Measurements from ENCODE around the gene KCNC1.

KCNC1 gene

GRCh38 chr11:17762309-17762974 lies 27.9 kb downstream of the KCNC1 start:
- DNase-seq, result no peak

DNA sequence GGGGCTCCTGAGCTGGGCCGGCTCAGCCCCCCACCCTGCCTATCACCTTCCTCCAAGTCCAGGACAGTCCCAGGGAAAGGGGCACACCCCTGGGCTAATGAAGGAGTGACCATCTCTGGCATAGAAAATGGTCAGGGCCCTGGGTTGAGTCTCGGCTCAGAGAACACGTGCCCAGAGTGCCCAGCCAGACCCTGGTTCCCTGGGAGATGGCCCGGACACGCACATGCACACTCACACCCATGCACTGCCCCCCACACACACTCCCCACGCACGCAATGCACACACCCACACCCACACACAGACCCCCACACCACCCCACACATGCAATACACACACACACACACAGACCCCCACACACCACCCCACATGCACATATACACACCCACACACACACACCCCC lies 28.7 kb downstream of the KCNC1 start:
- no peak for DNase-seq

DNA sequence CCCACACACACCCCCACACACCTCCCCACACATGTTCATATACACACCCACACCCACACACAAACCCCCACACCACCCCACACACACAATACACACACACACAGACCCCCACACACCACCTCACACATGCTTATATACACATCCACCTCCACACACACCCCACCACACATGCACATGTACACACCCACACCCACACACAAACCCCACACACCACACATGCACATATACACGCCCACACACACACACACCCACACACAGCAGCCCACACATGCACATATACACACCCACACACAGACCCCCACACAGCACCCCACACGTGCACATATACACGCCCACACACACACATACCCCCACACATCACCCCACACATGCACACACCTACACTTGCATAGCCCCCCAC lies 29.1 kb downstream of the KCNC1 start:
- no peak for DNase-seq

GRCh38 chr11:17764446-17765218 lies 30.1 kb downstream of the KCNC1 start:
- DNase-seq, result no peak

DNA sequence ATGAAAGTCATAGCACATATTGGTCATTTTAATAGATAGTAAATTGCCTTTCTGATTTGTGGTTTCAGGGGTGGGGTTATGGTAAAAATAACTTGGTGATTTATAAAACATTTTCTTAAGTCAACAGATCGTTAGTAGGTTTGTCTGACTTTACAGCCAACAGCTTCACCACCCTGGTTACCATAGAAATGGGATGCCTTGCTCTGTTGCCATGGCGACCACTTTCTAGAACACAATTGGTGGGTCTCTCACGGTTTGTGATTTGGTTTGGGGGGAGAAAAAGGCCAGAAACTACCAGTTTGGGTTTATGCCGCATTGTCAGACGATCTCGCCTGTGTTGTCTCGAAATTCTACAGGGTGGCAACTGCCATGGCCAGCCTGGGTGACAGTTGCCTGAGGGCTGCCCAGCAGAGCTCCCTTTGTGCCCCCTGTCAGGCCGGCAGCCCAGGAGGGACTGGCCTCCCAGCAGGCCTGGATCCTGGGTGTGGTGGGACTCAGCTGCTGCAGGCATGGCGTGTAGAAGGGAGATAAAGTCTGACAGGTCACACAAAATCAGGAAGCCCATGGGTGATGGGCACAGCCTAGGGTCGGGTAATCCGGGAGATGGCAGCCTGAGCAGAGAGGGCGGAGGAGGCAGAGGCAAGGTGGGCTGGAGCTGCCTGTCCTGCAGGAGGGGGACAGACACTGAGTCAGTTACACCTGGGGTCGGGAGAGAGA lies 30.9 kb downstream of the KCNC1 start:
- no peak for DNase-seq

DNA sequence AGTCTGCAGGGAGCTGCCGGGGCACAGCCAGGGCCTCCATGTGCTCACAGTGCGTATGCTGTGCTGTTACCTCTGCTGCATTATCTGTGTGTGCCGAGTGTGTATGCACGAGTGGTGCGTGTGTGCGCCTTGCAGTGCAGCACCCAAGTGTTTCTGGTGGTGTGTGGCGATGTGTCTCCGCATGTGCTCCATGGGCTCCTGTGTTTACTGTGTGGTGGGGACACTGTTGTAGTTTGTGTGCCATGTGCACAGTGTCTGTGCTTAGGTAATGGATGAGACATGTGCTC lies 31.4 kb downstream of the KCNC1 start:
- no peak for DNase-seq

GRCh38 chr11:17766590-17766989 lies 32.0 kb downstream of the KCNC1 start:
- no peak for DNase-seq

DNA sequence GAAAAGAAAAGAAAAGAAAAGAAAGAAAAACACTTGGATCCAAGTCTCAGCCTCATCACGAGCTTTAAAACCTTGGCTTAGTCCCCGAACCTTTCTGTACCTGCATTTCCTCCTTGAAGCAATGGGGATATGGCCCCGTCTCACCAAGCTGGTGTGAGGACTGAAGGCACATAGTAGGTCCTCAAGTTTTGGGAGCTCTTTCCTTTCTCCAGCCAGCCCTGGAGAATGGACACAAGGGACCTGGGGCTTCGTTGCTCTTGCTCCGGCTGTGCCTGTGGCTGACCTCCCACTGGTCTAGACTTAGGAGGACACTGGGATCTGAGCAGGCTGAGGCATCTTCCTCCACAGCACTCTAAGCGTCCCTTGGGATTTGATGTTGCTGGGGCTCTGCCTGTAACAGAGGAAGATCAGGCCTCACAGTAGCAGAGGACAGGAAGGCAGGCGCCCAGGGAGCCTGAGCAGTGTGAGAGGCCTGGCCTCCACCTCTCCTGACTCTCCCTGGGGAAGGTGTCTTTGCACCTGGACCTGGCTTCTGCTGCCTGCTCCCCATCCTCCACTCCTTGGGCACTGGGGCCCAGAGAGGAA lies 32.8 kb downstream of the KCNC1 start:
- no peak for DNase-seq

DNA sequence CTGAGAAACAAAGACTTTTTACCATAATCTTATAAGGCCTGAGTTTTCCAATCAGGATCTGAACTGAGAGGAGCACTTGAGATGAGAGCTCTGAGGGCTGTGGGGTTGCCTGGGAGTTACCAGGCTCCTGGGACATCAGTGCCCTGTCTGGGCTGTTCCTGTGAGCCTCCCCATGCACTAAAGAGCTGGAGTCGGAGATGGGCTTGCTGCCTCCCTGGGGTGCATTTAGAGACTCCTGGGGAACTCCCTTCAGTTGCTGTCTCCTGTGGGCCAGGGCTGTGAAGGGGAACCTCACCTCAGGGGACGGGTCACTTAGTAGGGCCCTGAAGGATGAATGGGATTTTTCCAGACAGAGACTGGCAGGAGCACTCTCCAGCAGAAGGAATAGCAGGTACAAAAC lies 33.3 kb downstream of the KCNC1 start:
- DNase-seq, result no peak

DNA sequence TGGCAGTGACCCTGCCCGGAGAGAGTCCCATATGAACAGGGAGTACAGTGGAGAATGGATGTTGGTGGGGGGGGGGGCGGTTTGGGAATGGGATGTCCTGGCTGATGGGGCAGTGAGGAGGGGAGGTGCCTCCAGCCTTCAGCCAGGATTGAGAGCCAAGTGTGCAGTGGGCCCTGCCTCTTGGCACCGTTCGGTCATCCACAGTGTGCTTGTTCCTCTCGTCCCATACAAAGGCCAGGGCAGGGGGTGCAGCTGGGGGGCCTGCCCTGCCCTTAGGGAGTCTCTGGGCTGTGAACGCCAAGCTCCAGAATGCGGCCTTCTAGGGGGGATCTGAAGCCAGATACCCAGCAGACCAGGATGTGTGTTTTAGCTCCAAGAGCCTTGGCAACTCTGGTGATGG lies 34.0 kb downstream of the KCNC1 start:
- DNase-seq, result no peak

DNA sequence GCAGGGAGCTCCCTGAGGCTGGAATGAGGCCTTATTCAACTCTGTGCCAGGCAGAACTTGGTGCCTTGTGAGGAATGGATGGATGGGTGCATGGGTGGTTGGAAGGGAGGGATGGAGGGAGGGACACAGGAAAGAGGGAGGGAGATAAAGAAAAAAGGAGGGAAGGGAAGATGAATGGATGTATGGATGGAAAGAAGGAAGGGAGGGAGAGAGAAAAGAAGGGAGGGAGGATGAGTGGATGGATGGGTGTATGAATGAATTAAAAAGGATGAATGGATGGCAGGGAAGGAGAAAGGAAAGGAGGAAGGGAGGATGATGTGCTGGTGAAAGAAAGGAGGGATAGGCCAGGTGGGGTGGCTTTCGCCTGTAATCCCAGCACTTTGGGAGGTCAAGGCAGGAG lies 34.6 kb downstream of the KCNC1 start:
- no peak for DNase-seq

DNA sequence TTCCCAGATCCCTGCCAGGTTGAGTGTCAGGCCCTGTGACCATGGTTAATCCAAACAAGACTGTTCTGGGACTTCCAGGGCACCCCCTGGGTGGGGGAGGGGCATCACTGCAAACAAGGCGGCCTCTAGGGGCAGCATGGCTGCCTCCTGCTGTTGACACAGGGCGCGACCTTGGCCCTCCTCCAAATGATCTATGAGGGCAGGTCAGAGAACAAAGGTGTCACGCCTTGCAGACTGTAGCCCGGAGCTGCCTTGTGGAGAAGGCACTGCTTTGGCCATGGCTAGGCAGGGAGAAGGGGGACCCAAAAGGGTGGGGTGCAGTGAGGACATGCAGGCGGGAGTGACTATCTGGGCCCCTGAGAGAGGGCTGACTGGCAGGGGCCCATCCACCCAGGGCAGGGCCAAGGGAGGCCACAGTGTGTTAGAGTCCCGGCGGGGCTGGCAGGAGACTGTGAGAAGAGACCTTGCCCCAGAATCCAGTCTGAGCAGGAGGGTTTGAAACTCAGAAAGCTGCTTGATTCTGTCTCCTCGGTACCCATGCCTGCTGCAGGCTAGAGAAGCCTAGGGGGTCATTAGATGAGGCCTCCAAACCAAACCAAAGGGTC lies 35.6 kb downstream of the KCNC1 start:
- no peak for DNase-seq

GRCh38 chr11:17770917-17771316 lies 36.3 kb downstream of the KCNC1 start:
- DNase-seq, result no peak

- no peak for DNase-seq
Measured at GRCh38 chr11:17771415-17771814, 36.8 kb downstream of the KCNC1 start.

GRCh38 chr11:17771841-17772401 lies 37.3 kb downstream of the KCNC1 start:
- DNase-seq, result no peak

- DNase-seq, result no peak
Measured at GRCh38 chr11:17772704-17773600, 38.4 kb downstream of the KCNC1 start.

- no peak for DNase-seq
Measured at GRCh38 chr11:17773674-17774073, 39.1 kb downstream of the KCNC1 start.

DNA sequence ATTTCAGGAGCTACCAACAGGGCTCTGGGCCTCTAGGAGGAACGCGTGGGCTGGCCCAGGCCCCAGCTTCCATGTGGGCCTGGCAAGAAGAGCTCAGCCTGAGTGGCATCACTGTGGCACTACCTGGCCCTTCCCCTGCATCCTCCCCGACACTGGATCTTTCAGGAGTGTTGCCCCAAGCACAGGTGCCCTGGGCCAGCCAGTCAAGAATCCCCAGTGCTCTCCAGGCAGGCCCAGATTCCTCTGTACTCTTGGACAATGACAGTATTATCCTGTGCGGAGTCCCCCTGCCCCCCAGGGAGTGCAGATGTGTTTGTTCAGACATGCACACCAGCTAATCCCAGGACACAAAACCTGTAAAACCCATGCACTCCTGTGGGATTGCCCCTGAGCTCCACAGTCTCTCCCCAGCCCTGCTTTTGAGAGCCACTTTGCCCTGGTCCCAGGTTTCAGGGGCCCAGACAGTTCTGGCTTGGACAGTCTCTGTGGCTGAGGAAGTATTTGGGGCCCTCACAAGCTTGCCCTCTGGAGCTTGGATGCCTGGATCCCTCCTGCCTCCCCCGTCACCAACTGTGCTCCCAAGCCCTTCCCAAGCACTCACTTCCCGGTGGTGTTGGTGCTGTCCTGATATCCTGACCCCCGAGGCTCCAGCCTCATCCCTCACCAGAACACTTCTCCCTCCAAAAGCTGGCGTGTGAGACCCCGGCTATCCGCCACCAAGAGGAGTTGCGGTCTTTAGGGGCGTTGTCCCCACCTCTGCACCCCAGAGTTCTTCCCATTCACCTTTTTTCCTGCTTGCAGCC lies 39.9 kb downstream of the KCNC1 start:
- DNase-seq, result no peak

- DNase-seq, result no peak
Measured at GRCh38 chr11:17775035-17775348, 40.4 kb downstream of the KCNC1 start.

GRCh38 chr11:17775507-17776211 lies 41.1 kb downstream of the KCNC1 start:
- DNase-seq, result no peak

Data from CD4-positive, alpha-beta T cell treated with Interleukin-17A for 1 hour (primary cell).